22Rv1 (cell line): ENCODE data around the gene BTD.

Source experiments
- CTCF ChIP-seq: fragments of 450-650 bp; IDR thresholded peaks from 2 replicates; pipeline ENCODE4 v1.5.1; 2017; ENCODE audit warnings: mild to moderate bottlenecking
- ZFX ChIP-seq: fragments of 450-650 bp; IDR thresholded peaks from 2 replicates; pipeline ENCODE4 v1.6.1; 2017; ENCODE audit warnings: antibody characterized with exemption, borderline replicate concordance

GRCh38 chr3:15575446-15575845, 26.1 kb upstream of the BTD start:
- TF ChIP-seq CTCF: no peak
- TF ChIP-seq ZFX: no peak
